Ovary (tissue), 3 donors: ENCODE measurements around the gene MYRF.

Experiments
- EP300 ChIP-seq: sonication (generic); formaldehyde crosslinking; IDR thresholded peaks from one replicate; pipeline ENCODE4 v1.6.1; 2017; ENCODE audit warnings: antibody characterized with exemption
- POLR2A ChIP-seq: fragments of 450-650 bp; IDR thresholded peaks from one replicate; pipeline ENCODE4 v1.6.1; 2017; ENCODE audit warnings: antibody characterized with exemption, mild to moderate bottlenecking, moderate library complexity
- TF ChIP-seq, protein P1 (sequence below), 3 donors: fragments of 450-650 bp in 2 of 3; fragments of 200-600 bp in 1 of 3; IDR thresholded peaks; one replicate each; pipeline versions ENCODE4 v1.5.1 to v1.8.0; 2016 to 2022; ENCODE audit warnings: antibody characterized with exemption in 3 of 3, mild to moderate bottlenecking in 1 of 3
- donor health status: DM: no; HTN: no; CAD: no.

DNA sequence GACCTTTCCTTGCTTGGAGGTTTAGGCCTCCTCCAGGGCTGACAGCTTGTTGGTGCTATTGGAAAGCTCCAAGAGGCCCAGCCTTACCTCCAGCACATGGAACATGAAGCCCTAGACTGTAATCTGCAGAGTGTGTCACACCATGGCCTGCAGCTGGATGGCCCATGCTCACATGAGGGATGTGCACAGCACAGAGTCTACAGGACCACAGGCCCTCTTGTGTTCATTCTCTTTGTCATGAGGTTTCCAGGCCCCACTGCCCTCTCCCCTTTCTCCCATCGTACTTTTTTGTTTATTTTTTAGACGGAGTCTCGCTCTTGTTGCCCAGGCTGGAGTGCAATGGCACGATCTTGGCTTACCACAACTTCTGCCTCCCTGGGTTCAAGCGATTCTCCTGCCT, 54.3 kb downstream of the MYRF start:
- TF ChIP-seq, protein P1, sequence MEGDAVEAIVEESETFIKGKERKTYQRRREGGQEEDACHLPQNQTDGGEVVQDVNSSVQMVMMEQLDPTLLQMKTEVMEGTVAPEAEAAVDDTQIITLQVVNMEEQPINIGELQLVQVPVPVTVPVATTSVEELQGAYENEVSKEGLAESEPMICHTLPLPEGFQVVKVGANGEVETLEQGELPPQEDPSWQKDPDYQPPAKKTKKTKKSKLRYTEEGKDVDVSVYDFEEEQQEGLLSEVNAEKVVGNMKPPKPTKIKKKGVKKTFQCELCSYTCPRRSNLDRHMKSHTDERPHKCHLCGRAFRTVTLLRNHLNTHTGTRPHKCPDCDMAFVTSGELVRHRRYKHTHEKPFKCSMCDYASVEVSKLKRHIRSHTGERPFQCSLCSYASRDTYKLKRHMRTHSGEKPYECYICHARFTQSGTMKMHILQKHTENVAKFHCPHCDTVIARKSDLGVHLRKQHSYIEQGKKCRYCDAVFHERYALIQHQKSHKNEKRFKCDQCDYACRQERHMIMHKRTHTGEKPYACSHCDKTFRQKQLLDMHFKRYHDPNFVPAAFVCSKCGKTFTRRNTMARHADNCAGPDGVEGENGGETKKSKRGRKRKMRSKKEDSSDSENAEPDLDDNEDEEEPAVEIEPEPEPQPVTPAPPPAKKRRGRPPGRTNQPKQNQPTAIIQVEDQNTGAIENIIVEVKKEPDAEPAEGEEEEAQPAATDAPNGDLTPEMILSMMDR (IDR thresholded peaks at IDR 0.05) = no peak
- TF ChIP-seq EP300 (no peak), POLR2A (no peak)
